GM19099 (cell line): ENCODE measurements around the gene PITX2.

ENCODE experiments used
- POLR2A ChIP-seq: IDR thresholded peaks from 3 replicates; pipeline ENCODE4 v1.6.1; 2011; ENCODE audit warnings: low read depth; ENCODE audit not compliant: insufficient read length; ENCODE audit errors: extremely low read depth

PITX2 gene

DNA sequence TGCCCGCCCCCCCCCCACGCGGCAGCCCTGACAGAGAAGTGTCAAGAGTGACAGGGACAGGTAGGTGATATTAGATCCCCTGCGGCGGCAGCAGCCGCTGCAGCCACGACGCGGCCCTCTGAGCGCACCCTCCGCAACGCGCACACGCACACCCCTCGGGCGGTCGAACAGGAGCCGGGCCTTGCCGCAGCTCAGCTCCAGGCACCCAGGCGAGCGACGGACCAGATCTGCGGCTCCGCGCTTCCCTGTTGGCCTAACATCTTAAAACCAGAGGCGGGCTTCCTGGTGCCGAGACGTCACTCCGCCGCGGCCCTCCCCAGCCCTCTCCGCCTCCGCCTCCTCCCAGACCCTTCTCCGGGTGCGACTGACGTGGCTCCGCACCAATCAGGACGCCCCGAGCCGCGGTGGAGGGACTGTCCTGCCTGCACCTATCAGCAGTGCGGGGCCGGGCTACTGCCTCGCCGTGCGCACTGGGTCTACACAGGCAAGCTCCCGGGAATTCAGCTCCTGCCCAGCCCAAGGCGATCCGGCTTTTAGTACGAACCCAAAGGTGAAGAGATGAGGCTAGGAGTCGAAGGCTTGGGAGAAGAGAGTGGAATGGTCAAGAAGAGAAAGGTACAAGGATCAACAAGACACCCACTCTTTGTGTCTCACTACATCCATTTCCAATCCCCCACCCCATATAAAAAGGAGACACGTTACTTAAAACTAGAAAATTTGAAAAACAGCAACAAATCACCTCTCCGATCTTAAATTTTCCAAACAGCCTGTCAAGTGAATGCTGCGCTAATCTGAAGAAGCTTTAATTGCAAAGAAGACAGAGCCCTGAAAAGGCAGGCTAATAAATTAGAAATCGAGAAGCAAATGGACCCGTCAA is at the start of gene PITX2:
Gene PITX2, minus strand, starts transcription at position 237 of the 877 bp plus-strand sequence. CDS start 617 bp downstream, outside the sequence.
- no peak for TF ChIP-seq POLR2A

DNA sequence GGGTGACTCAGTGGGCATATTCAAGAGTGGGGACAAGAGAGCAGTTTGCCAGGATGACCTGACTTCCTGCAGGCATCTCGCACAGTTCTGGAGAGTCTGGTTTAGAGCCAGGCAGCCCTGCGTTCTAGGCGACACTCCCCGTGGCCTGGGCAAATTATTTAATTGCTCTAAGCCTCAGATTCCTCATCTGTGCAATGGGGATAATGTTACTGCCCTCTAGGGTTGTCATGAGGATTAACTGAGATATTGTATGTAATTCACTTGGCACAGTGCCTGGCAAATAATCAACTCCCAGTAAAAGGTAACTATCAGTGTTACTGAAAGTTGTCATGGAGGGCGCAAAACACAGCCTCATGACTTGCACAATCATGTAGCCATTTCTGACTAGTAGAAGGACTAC is 48.8 kb upstream of the PITX2 start:
- TF ChIP-seq POLR2A: no peak

DNA sequence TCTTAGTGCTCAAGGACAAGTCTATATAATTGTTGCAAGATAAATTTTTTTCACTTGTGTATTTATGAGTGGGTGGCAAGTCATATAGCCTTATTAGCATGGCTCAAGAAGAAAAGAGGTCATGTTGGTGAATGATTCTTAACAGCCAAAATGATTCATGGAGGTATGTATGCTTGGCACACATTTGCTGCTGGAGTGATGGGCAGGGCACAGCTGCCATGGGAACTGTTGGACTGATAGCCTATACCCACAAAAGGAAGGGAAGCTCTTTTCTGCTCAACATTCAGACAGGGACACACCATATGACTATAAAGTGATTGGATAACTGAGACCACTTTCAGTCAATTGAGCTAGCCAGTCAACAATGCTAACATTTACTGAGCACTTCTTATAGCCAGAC is 46.8 kb upstream of the PITX2 start:
- no peak for TF ChIP-seq POLR2A

GRCh38 chr4:110668463-110669235 is 45.8 kb upstream of the PITX2 start:
- no peak for TF ChIP-seq POLR2A

GRCh38 chr4:110667670-110668069 is 44.8 kb upstream of the PITX2 start:
- no peak for TF ChIP-seq POLR2A

GRCh38 chr4:110666030-110666429 is 43.2 kb upstream of the PITX2 start:
- no peak for TF ChIP-seq POLR2A

- no peak for TF ChIP-seq POLR2A
Observed at GRCh38 chr4:110663738-110664444, 41.0 kb upstream of the PITX2 start.

DNA sequence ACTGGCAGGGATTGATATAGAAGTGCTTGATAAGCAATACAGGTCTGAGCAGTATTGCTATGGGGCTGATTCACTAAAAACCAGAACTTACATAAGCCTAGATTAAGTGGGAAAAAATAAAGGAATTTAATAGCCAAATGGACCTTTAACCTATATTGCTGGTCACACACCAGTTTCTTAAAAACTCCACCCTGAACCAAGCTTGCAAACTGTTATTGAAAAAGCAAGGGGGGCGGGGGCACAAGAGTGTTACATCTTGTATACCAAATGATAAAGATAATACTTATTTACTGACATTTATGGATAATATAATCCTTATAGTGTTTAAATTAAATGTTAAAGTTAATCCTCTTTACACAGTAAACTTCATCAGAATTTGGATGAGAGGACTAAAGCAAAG is 40.3 kb upstream of the PITX2 start:
- TF ChIP-seq POLR2A: no peak

GRCh38 chr4:110660755-110661154 is 37.9 kb upstream of the PITX2 start:
- no peak for TF ChIP-seq POLR2A

DNA sequence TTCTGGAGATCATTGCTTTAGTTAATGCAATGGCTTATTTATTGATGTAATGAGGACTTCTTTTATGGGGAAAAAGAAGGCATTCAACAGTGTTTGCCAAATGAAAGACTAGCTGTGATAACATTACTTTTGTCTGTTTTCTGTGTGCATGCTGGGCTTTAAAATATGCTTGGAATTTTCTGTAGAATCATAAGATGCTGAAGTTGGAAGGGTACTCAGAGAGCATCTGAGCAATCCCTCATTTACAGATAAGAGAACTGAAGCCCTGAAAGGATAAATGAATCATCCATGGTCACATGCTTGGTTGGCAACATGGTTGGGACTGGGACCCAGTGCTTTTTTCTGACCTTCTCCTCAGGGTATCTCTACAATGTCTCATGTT is 31.4 kb upstream of the PITX2 start:
- TF ChIP-seq POLR2A: no peak

DNA sequence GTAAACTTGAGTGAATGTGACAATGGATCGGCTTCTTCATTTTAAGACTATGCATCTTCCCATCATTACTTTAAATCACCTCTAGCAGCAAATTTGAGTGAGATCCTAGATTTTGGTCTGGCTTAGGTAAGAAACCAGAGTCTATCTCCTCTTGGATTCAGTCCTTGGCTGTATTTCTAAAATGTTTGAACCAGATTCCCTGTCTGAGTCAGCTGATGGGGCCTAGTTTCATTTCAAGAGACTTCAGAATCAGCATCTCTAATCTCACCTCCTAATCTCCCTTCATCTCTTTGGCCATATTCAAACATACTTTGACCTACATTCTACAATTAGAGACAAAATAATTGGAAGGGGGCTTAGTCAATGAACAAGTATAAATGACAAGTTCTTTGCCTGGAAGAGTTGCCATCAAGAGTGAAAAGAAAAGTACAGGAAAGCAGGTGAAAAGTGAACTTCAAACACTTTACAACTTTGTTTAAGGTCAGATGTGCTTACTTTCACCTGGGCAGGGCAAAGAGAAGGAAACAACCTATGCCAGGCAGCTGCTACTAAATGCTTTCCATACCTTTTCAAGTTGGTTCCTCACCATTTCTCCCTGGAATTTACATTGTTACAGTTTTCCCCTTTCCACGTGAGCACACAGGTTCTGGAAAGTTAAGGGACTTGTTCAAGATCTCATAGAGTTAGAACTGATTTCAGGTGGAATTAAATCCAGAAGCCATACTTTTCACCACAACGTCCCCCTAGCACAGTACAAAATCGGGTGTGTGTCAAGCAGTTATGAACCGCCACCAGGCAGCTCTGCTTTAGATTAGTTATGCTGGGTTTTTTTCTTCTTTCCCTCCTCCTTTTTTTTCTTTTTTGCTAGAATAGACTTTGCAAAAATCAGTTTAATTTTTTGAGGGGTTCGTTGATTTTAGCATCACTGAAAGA is 30.7 kb upstream of the PITX2 start:
- TF ChIP-seq POLR2A: no peak

GRCh38 chr4:110644008-110644407 is 21.1 kb upstream of the PITX2 start:
- TF ChIP-seq POLR2A: no peak

- no peak for TF ChIP-seq POLR2A
Observed at GRCh38 chr4:110643096-110643495, 20.2 kb upstream of the PITX2 start.

DNA sequence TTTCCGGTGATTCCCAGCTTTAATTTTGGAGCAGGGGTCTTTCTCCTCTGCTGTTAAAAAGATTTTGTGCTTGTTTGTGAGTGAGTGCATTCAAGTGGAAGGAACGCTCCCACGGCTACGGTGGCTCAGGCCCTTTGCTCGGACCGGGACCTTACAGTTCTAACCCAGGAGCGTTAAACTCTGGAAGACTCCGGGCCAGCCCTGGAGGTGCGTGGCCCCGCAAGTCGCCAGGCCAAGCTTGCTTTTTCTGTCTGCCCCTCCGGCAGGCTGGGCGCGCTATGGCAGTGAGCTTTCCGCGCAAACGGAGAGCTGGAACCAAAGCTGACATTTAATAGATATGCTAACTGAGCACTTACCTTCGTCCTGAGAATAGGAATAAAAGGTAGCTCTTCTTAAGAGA is 18.3 kb upstream of the PITX2 start:
- no peak for TF ChIP-seq POLR2A
